Measurements from ENCODE around the gene PCBP3.
A peak's percentile ranks its signal among the peaks of the same experiment; 100 is the strongest.

PCBP3 gene

DNA sequence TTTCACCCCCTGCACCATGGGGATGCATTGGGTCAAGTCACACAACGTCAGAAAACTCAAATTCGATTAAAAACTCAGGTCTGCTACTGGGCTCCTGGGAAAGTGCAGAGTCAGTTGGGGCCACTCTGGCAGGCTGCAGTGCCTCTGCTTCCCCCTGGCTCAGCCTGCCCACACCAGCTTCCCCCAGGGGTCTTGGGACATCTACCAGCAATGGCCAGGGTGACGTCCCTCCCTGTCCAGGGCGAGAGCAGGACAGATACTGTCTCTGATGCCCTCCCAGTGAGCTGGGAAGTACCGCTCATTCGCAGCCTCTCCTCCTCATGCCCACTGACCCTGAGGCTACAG lies 231.9 kb downstream of the PCBP3 start:
- POLR2A ChIA-PET, result no interaction called here
- TF ChIP-seq, protein P1, sequence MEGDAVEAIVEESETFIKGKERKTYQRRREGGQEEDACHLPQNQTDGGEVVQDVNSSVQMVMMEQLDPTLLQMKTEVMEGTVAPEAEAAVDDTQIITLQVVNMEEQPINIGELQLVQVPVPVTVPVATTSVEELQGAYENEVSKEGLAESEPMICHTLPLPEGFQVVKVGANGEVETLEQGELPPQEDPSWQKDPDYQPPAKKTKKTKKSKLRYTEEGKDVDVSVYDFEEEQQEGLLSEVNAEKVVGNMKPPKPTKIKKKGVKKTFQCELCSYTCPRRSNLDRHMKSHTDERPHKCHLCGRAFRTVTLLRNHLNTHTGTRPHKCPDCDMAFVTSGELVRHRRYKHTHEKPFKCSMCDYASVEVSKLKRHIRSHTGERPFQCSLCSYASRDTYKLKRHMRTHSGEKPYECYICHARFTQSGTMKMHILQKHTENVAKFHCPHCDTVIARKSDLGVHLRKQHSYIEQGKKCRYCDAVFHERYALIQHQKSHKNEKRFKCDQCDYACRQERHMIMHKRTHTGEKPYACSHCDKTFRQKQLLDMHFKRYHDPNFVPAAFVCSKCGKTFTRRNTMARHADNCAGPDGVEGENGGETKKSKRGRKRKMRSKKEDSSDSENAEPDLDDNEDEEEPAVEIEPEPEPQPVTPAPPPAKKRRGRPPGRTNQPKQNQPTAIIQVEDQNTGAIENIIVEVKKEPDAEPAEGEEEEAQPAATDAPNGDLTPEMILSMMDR (IDR thresholded peaks at IDR 0.05; ENCODE audit: control extremely low read depth, extremely low read depth, low read depth, missing control alignments), result no peak
- CTCF ChIA-PET, result no interaction called here
- no peak for DNase-seq (ENCODE audit: extremely low spot score)

DNA sequence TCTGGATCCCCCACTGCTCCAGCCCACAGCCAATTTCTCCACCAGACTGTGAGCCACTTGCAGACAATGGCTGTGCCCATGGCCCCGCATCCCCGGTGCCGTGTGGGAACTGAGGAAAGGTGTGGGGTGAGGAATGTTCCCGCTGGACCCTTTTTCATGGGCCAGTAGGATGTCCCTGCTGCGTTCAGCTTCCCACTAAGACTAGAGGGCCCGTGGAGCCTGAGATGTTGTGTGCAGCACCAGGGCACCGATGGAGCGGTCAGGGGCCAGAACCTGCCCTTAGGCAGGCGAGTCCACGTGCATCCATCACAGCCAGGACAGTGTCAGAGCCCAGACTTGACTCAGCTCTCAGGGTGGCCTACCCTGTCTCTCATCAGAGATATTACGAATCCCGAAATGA lies 232.4 kb downstream of the PCBP3 start:
- POLR2A ChIA-PET, result no interaction called here
- CTCF ChIA-PET, result no interaction called here
- DNase-seq (ENCODE audit: extremely low spot score), result no peak
- TF ChIP-seq, protein P1 (IDR thresholded peaks at IDR 0.05; ENCODE audit: control extremely low read depth, extremely low read depth, low read depth, missing control alignments), result no peak

DNA sequence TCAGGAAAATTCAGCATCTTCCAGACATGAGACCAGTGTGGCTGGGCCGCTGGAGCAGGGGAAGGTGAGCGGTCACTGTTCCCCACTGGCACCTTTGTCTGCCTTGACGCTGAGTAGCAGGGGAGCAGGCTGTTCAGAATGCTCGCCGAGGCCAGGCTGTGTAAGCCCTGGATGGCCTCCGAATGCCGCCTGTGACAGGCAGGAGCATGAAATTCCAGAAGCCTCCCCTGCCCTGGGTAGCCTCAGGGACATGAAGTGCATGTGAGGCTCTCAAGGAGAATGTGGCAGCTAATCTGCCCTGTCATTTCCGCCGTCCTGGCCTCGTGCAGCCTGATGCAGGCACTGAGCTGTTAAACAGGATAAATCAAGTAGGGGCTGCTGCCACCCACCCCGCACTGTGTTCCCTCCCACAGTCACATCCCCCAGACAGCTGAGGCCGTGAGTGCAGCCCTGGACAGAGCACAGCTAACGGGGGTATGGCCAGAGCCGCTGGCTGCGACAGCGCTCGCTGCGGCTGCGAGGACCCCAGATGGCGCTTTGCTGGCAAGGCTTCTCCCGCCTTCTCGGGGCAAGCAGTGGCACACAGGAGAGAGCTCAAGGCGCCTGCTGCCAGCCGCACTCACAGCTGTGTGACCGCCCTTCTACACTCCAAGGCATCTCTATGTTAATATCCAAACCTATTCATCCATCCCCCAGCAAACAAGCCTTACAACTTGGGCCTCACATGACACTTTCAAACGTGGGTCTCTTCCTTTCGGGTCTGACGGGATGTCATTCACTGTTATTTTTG lies 233.1 kb downstream of the PCBP3 start:
- DNase-seq (ENCODE audit: extremely low spot score), result no peak
- ChIA-PET CTCF (no interaction called here), POLR2A (no interaction called here)

DNA sequence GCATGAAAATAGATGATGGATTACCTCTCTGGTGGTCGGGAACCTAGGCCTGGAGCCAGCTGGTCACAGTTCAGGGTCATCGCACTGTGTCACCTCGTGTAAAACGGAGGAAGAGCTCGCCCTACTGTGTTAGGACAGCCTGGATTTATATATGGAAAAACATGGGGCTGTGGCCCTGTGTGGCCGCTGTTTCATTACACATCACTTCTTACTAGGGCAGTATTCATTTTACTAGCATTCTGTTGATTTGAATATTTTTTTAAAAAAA lies 233.6 kb downstream of the PCBP3 start:
- ChIA-PET POLR2A (no interaction called here), CTCF (no interaction called here)
- TF ChIP-seq, protein P1 (IDR thresholded peaks at IDR 0.05; ENCODE audit: control extremely low read depth, extremely low read depth, low read depth, missing control alignments), result no peak
- no peak for DNase-seq (ENCODE audit: extremely low spot score)

More for the DNA sequence above, 233.1 kb downstream of the PCBP3 start:
- TF ChIP-seq, protein P1 (IDR thresholded peaks at IDR 0.05; ENCODE audit: control extremely low read depth, extremely low read depth, low read depth, missing control alignments), result no peak

DNA sequence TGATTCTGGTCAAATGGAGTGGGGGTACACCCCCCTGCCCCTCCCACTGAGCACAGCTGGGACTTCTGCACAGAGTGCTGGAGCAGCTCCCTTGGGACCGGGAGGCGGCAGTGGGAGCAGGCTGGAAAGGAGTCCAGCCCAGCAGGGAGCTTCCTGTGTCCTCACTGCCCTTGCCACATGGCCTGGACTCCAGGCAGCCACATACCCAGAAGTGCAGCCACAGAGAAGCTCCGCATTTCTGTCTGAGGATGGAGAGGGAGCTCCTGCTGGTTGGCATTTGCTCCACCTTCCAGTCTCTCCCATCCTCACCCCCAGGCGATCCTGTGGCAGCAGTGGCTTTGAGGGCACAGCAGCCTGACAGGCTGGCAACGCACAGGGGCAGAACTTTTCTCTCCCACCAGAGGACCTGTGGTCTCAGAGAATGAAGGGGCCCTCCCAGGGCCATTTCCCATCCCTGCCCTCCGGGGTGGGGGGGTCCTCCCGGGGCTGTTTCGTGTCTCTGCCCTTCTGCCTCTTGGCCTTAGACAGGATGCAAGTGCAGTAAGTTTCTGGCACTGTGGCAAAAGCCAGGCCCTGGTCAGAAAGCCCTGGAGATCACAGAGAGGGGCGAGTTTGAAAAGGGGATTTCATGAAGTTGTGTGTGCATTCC lies 234.4 kb downstream of the PCBP3 start:
- CTCF ChIA-PET, result interaction anchor here (1.0 to 1.4 kb wide), 2 partner anchors 11 to 58 kb away, joined by 3 to 4 read pairs; no protein-coding TSS in a partner anchor
- POLR2A ChIA-PET, result no interaction called here
- TF ChIP-seq, protein P1 (IDR thresholded peaks at IDR 0.05; ENCODE audit: control extremely low read depth, extremely low read depth, low read depth, missing control alignments), result no peak
- DNase-seq (ENCODE audit: extremely low spot score), result no peak

DNA sequence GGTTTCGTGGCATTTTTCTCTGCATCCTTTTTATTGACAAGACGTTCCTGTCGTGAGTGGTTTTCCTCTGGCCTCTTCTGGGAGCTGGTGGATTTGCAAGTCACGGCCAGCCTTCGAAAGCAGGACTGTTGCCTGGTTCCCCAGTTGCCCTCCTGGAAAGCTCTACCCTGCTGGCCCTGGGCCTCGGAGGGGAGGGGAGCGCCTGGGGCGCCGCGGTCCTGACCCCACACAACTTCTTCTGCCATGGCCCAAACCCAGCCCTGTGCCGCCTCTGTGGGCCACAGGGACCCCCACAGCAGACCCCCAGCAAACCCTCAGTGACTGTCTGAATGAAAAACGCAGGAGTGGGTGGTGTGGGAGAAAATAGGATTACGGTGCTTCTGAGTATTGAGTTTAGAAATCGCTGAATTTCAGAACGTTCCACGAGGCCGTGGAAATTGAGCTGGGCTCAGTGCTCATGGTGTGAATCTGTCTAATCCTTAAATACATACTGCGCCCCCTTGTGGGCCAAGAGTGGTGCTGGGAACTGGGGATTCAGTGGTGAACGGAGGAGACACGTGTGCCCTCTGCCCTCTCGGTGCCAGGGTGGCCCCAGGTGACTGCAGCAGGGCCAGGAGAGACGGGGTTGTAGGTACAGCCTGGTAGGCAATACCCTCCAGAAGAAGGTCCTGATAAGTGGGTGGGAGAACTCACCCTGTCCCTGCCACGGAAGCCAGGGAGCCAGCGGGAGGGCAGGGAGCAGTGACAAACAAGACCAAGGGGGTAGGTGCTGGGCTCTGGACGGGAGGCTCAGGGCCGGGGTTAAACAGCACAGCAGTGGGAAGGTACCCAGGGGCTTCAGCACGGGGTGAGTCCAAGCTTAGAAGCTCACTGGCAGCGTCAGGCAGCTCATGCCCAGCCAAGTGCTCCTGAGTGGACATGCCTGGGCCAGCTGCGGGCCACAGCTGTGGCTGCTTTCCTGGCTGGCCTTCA lies 236.9 kb downstream of the PCBP3 start:
- DNase-seq (ENCODE audit: extremely low spot score), result peak; percentile 74
- TF ChIP-seq, protein P1 (IDR thresholded peaks at IDR 0.05; ENCODE audit: control extremely low read depth, extremely low read depth, low read depth, missing control alignments), result peak; percentile 53
- ChIA-PET POLR2A (no interaction called here), CTCF (interaction anchor here (0.6 to 2.5 kb wide), 13 partner anchors 8 to 752 kb away, joined by 3 to 10 read pairs (median 5); no protein-coding TSS in a partner anchor)
